PC-3 (cell line): ENCODE results near the gene DENND2A. TPM values are rescaled to one million over a fixed set of nuclear protein-coding genes. Genes with fewer than 3 reads are reported as not detected.

Experiments used
- ATAC-seq: fragments of 200-7000 bp; cut with Tn5 transposase; 2 replicates; pipeline ENCODE4 v1.9.1; 2020; ENCODE audit warnings: mild to moderate bottlenecking, moderate library complexity
- Bru-seq: library from RNA; stranded (reverse); fragments of 400-500 nt; gene quantifications from one replicate; lab custom pipeline; 2021; lab: Mats Ljungman, UMichigan
- BruChase-seq, 2 experiments: library from RNA; stranded (reverse); fragments of 400-500 nt; gene quantifications; one replicate each; lab custom pipeline; 2021; lab: Mats Ljungman, UMichigan
- BruUV-seq: library from RNA; stranded (reverse); fragments of 400-500 nt; replicated peaks from 2 replicates; lab custom pipeline; 2021; lab: Mats Ljungman, UMichigan
- CTCF ChIA-PET: fragments of 300-600 bp; sonication (Branson Sonifier 250); formaldehyde crosslinking; loops from one replicate; lab custom pipeline; 2022; ENCODE audit warnings: antibody characterized with exemption; lab: Charles Lee
- POLR2A ChIA-PET: fragments of 300-600 bp; sonication (Branson Sonifier 250); formaldehyde crosslinking; loops from one replicate; lab custom pipeline; 2022; ENCODE audit warnings: antibody characterized with exemption; ENCODE audit not compliant: unreplicated experiment; lab: Charles Lee
- DNase-seq: peaks from one replicate; pipeline ENCODE4 v3.0.0-alpha.2; 2015
- H2AFZ ChIP-seq: fragments of 300-600 bp; sonication (generic); 2 replicates; pipeline ENCODE4 v1.6.0; 2016; ENCODE audit warnings: antibody characterized with exemption, low read length
- H3F3A ChIP-seq: fragments of 300-600 bp; sonication (generic); one replicate; pipeline ENCODE4 v1.6.0; 2017; ENCODE audit warnings: antibody characterized with exemption, low read length, control low read depth, mild to moderate bottlenecking; ENCODE audit not compliant: unreplicated experiment
- H3K27ac ChIP-seq: fragments of 300-600 bp; sonication (generic); 2 replicates; pipeline ENCODE4 v1.5.1; 2016; ENCODE audit warnings: mild to moderate bottlenecking, low read length
- H3K27me3 ChIP-seq: fragments of 300-600 bp; sonication (generic); 2 replicates; pipeline ENCODE4 v1.6.1; 2016; ENCODE audit warnings: low read length, mixed read lengths
- H3K36me3 ChIP-seq: fragments of 300-600 bp; sonication (generic); 2 replicates; pipeline ENCODE4 v1.6.1; 2016; ENCODE audit warnings: low read depth, mixed run types, low read length, mixed read lengths
- H3K4me1 ChIP-seq: fragments of 300-600 bp; sonication (generic); 2 replicates; pipeline ENCODE4 v1.5.1; 2016; ENCODE audit warnings: low read length; ENCODE audit not compliant: insufficient read depth
- H3K4me2 ChIP-seq: fragments of 300-600 bp; sonication (generic); 2 replicates; pipeline ENCODE4 v1.6.0; 2016; ENCODE audit warnings: low read length
- H3K4me3 ChIP-seq: fragments of 300-600 bp; sonication (generic); 2 replicates; pipeline ENCODE4 v1.5.1; 2016; ENCODE audit warnings: mild to moderate bottlenecking, low read length, mixed read lengths
- H3K79me2 ChIP-seq: fragments of 300-600 bp; sonication (generic); 2 replicates; pipeline ENCODE4 v1.6.1; 2017; ENCODE audit warnings: low read length, mixed read lengths
- H3K9ac ChIP-seq: fragments of 300-600 bp; sonication (generic); 2 replicates; pipeline ENCODE4 v1.6.0; 2016; ENCODE audit warnings: mild to moderate bottlenecking, low read length
- H3K9me2 ChIP-seq: fragments of 300-600 bp; sonication (generic); replicated peaks from 2 replicates; pipeline ENCODE4 v1.6.1; 2016; ENCODE audit warnings: mixed run types, low read length, mixed read lengths
- H3K9me3 ChIP-seq: fragments of 300-600 bp; sonication (generic); 2 replicates; pipeline ENCODE4 v1.6.1; 2016; ENCODE audit warnings: low read length, mixed read lengths
- H4K20me1 ChIP-seq: fragments of 300-600 bp; sonication (generic); 2 replicates; pipeline ENCODE4 v1.6.1; 2016; ENCODE audit warnings: low read length, mixed read lengths
- CTCF ChIP-seq: fragments of 300-600 bp; sonication (generic); conservative IDR thresholded peaks from 2 replicates; pipeline ENCODE4 v1.5.1; 2017; ENCODE audit warnings: antibody characterized with exemption, low read depth, mild to moderate bottlenecking, low read length
- EZH2 ChIP-seq: fragments of 300-600 bp; sonication (generic); IDR thresholded peaks from one replicate; pipeline ENCODE4 v1.6.1; 2017; ENCODE audit warnings: antibody characterized with exemption, mild to moderate bottlenecking, low read length; ENCODE audit not compliant: unreplicated experiment
- EZH2phosphoT487 ChIP-seq: fragments of 300-600 bp; sonication (generic); IDR thresholded peaks from 2 replicates; pipeline ENCODE4 v1.6.1; 2018; ENCODE audit warnings: mild to moderate bottlenecking, antibody characterized with exemption, low read length, borderline replicate concordance
- intact Hi-C: fragments of 100-400 bp; cut with micrococcal nuclease; formaldehyde crosslinking; loops from 2 replicates; pipeline ENCODE4 v1.9.0; 2023
- long read RNA-seq: library from polyadenylated mRNA; unstranded; transcript quantifications from one replicate; pipeline ENCODE4 v2.0.0, GENCODE V29; 2021; ENCODE audit not compliant: unreplicated experiment
- total RNA-seq: library from RNA; depleted of rRNA; stranded (reverse); fragments of >200 nt; gene quantifications from 2 replicates; pipeline ENCODE4 v1.2.3, GENCODE V29; 2014; rRNA removed

Gene DENND2A
- 8.9 and 10.6 TPM in 2 replicates for total RNA-seq
- Bru-seq, nascent RNA, result percentile 58 among the genes with signal in this experiment
- percentile 59 among the genes with signal in this experiment for BruChase-seq, experiment 1, labeled RNA remaining after a 6-hour chase
- percentile 54 among the genes with signal in this experiment for BruChase-seq, experiment 2, labeled RNA remaining after a 2-hour chase
- long read RNA-seq, partial matches to known transcripts, result 4 of 26 reads
- long read RNA-seq, other reads (novel, unspliced or antisense), result 12 of 26 reads

GRCh38 chr7:140640727-140641523, at the start of gene DENND2A:
Gene DENND2A, minus strand, starts transcription at chr7:140640813. Its CDS starts 38,416 bp downstream, at chr7:140602397.
- H3K4me2 ChIP-seq, result peak within 1 kb of the TSS; percentile 84
- no peaks in the 10 kb centered on the region for H3K36me3 ChIP-seq
- ChIA-PET POLR2A (interaction anchor here (0.5 to 0.6 kb wide), 6 partner anchors 13 to 908 kb away, joined by 3 to 5 read pairs (median 4); no protein-coding TSS in a partner anchor), CTCF (no interaction called here)
- TF ChIP-seq CTCF, result no peak
- TF ChIP-seq EZH2phosphoT487, result no peak
- no peak for TF ChIP-seq EZH2
- H3K9ac ChIP-seq, result peak within 1 kb of the TSS; percentile 74
- peaks cover 30% of the 10 kb centered on the region for H3K79me2 ChIP-seq
- no TSS peak for BruUV-seq
- no peaks in the 10 kb centered on the region for H3F3A ChIP-seq
- H3K4me1 ChIP-seq, result peaks cover 15% of the 10 kb centered on the region; the same call in 1 of the 2 replicates
- intact Hi-C loops, result no loop called here
- H4K20me1 ChIP-seq, result no peaks in the 10 kb centered on the region
- no peaks in the 10 kb centered on the region for H3K27me3 ChIP-seq
- no peaks in the 10 kb centered on the region for H3K9me2 ChIP-seq
- no peak within 1 kb of the TSS for H3K27ac ChIP-seq
- ATAC-seq (peak; percentile 66), DNase-seq (peak; percentile 48)
- H3K4me3 ChIP-seq, result peak within 1 kb of the TSS; percentile 94
- peak within 1 kb of the TSS; percentile 86 for H2AFZ ChIP-seq
- H3K9me3 ChIP-seq, result no peaks in the 10 kb centered on the region

DNA sequence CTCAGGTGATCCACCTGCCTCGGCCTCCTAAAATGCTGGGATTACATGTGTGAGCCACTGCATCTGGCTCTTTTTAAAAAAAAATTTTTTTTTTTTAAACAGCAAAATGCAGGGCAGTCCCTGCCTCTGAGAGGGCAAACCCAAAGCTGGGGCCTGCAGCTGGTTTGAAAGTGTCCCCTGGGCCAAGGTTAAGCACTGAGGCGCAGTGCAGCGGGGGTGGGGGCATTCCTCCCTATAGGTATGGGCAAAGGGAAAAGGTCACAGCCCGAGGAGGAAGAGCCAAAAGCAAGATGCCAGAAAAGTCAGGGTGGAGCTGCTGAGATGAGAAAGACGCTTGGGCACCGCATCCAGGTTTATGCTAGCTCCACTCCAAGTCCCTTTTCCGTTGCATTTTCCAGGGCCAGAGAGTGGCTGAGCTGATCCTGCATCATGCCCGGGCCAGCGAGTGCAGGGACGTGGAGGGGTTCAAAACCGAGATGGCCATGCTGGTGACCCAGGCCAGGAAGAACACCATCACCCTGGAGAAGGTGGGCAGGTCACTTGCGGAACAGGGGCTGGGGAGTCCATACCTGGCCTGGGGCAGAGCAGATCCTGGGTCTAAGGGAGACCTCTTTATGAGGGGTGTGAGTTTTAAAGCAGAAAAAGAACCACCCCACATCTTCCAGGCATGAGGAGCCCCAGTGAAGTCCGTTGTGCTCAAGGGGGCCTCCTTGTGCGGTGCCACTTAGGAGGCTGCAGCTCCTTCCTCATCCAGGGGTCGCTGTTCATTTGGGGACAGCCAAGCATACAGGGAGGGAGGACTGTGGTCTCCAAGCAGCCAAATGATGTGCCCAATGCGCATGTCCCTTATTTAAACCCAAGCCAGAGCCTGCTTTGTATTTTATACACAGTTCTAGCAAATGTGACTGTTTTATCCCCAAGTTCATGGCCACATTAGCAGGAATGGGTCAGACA, 48.9 kb upstream of the DENND2A start:
- POLR2A ChIA-PET, result no interaction called here
- H3K4me2 ChIP-seq, result no peak overlapping the region
- no TSS peak for BruUV-seq
- no peak for ATAC-seq
- no peaks in the 10 kb centered on the region for H3K27me3 ChIP-seq
- no peak overlapping the region for H3K9ac ChIP-seq
- no peak for DNase-seq
- no peak overlapping the region for H2AFZ ChIP-seq
- H3K4me1 ChIP-seq, result no peaks in the 10 kb centered on the region
- intact Hi-C loops, result no loop called here
- H3F3A ChIP-seq, result no peaks in the 10 kb centered on the region
- no peaks in the 10 kb centered on the region for H4K20me1 ChIP-seq
- CTCF ChIA-PET, result no interaction called here
- H3K79me2 ChIP-seq, result no peaks in the 10 kb centered on the region
- no peak overlapping the region for H3K27ac ChIP-seq
- H3K9me3 ChIP-seq, result no peaks in the 10 kb centered on the region
- H3K36me3 ChIP-seq, result no peaks in the 10 kb centered on the region
- H3K4me3 ChIP-seq, result no peak overlapping the region
- no peaks in the 10 kb centered on the region for H3K9me2 ChIP-seq
- TF ChIP-seq EZH2phosphoT487, result no peak
- no peak for TF ChIP-seq CTCF
- TF ChIP-seq EZH2, result no peak
